Measurements from ENCODE around the gene GRB10.
"Not testable (repeated sequence)": the region's sequence is repeated elsewhere in the genome, so short reads cannot be mapped to it uniquely, and the experiment has no call there.

The GRB10 gene

GRCh38 chr7:50598460-50599343 is 184.0 kb downstream of the GRB10 start:
- DNase-seq: no peak

- DNase-seq: no peak
Measured at GRCh38 chr7:50596484-50596883, 186.2 kb downstream of the GRB10 start.

- DNase-seq: no peak
Measured at GRCh38 chr7:50595491-50596102, 187.1 kb downstream of the GRB10 start.

GRCh38 chr7:50594734-50595485 is 187.8 kb downstream of the GRB10 start:
- no peak for DNase-seq

GRCh38 chr7:50594136-50594535 is 188.6 kb downstream of the GRB10 start:
- no peak for DNase-seq

GRCh38 chr7:50592940-50593339 is 189.8 kb downstream of the GRB10 start:
- DNase-seq: no peak

GRCh38 chr7:50591480-50592438 is 190.9 kb downstream of the GRB10 start:
- no peak for DNase-seq

GRCh38 chr7:50591098-50591479 is 191.6 kb downstream of the GRB10 start:
- DNase-seq: no peak

- DNase-seq: no peak
Measured at GRCh38 chr7:50590535-50590934, 192.2 kb downstream of the GRB10 start.

- DNase-seq: no peak
Measured at GRCh38 chr7:50589364-50589763, 193.3 kb downstream of the GRB10 start.

GRCh38 chr7:50588937-50589336 is 193.8 kb downstream of the GRB10 start:
- DNase-seq: no peak

GRCh38 chr7:50587737-50588136 is 195.0 kb downstream of the GRB10 start:
- no peak for DNase-seq

- DNase-seq: no peak
Measured at GRCh38 chr7:50584793-50585408, 197.8 kb downstream of the GRB10 start.

- no peak for DNase-seq
Measured at GRCh38 chr7:50584386-50584785, 198.3 kb downstream of the GRB10 start.

- not testable (repeated sequence) for DNase-seq
Measured at GRCh38 chr7:50583295-50583694, 199.4 kb downstream of the GRB10 start.

GRCh38 chr7:50582271-50582670 is 200.4 kb downstream of the GRB10 start:
- DNase-seq: not testable (repeated sequence)

- not testable (repeated sequence) for DNase-seq
Measured at GRCh38 chr7:50580666-50581065, 202.0 kb downstream of the GRB10 start.

- DNase-seq: no peak
Measured at GRCh38 chr7:50580057-50580456, 202.6 kb downstream of the GRB10 start.

GRCh38 chr7:50578105-50578504 is 204.6 kb downstream of the GRB10 start:
- DNase-seq: not testable (repeated sequence)

- no peak for DNase-seq
Measured at GRCh38 chr7:50577569-50577968, 205.1 kb downstream of the GRB10 start.

- DNase-seq: not testable (repeated sequence)
Measured at GRCh38 chr7:50576388-50576787, 206.3 kb downstream of the GRB10 start.

- no peak for DNase-seq
Measured at GRCh38 chr7:50567715-50568261, 214.9 kb downstream of the GRB10 start.

Measured in SW 1271 (cell line).